ENCODE data around the gene SLC22A6. TPM values are rescaled to one million over a fixed set of nuclear protein-coding genes. Genes with fewer than 3 reads are reported as not detected.

SLC22A6 gene
- polyA plus RNA-seq, 1 donor (not counting 4 experiments of a cell fraction or from before 2014, with no cell fraction given), result not detected

DNA sequence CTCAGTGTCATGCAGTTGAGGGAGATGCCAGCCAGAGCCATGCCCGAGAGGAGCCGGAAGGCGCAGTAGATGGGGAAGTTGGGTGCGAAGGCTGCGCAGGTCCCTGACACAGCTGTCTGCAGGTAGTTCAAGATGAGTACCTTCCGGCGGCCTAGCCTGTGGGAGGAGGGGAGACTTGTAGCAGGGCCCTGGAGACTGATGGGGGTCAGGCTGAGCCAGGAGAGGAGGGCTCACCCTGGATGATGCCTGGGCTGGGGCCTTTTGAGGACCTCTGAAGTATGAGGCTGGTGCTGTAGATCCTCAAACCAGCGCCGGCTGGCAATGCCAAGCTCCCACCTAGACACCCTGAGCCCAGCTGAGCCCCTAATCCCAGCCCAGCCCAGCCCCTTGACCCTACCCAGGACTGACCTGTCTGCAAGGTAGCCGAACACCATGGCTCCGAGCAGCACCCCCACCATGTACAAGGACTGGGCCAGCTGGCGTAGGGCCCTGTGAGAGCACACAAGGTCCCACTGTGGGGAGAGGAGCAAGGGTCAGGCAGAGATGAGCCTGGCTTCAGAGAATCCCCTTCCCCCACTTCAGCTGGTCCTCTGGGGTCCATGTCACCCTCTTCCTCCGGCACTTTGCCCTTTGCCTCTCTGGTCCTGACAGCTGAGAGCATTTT, 1.1 kb downstream of the SLC22A6 start:
- DNase-seq (ENCODE audit: low read depth, low spot score) (no peak), FAIRE-seq (no peak)
- Histone ChIP-seq H3K4me3 (ENCODE audit: control insufficient read depth in 2 of 3, extremely low read depth in 1 of 3, insufficient read depth in 2 of 3, low read depth in 1 of 3, low read length in 3 of 3) (no peak overlapping the region), H3K9ac (ENCODE audit: control insufficient read depth, extremely low read depth, insufficient read depth, low read length) (no peak overlapping the region), H3K79me2 (ENCODE audit: control insufficient read depth, insufficient read depth, low read length) (no peaks in the 10 kb centered on the region), H3K9me1 (ENCODE audit: control insufficient read depth, extremely low read depth, insufficient read depth, low read length) (no peaks in the 10 kb centered on the region), H4K20me1 (ENCODE audit: control insufficient read depth, extremely low read depth, insufficient read depth, low read length) (no peaks in the 10 kb centered on the region), H3K4me2 (ENCODE audit: control insufficient read depth, extremely low read depth, insufficient read depth, low read depth, low read length) (no peak overlapping the region), H3K4me1 (ENCODE audit: control insufficient read depth, extremely low read depth, insufficient read depth, low read length) (no peaks in the 10 kb centered on the region), H3K27ac (ENCODE audit: control insufficient read depth, insufficient read depth, low read length) (no peak overlapping the region), H3K27me3 (ENCODE audit: control insufficient read depth, extremely low read depth, insufficient read depth, low read length) (no peaks in the 10 kb centered on the region), H3K9me3 (ENCODE audit: control insufficient read depth, low read depth, low read length) (no peaks in the 10 kb centered on the region), H2AFZ (ENCODE audit: control insufficient read depth, low read length) (no peak overlapping the region), H3K36me3 (ENCODE audit: control insufficient read depth in 2 of 2, extremely low read depth in 1 of 2, insufficient read depth in 2 of 2, low read length in 2 of 2) (no peaks in the 10 kb centered on the region)
- TF ChIP-seq EZH2 (IDR thresholded peaks at IDR 0.05; ENCODE audit: low read length), result no peak
- TF ChIP-seq, protein P1, sequence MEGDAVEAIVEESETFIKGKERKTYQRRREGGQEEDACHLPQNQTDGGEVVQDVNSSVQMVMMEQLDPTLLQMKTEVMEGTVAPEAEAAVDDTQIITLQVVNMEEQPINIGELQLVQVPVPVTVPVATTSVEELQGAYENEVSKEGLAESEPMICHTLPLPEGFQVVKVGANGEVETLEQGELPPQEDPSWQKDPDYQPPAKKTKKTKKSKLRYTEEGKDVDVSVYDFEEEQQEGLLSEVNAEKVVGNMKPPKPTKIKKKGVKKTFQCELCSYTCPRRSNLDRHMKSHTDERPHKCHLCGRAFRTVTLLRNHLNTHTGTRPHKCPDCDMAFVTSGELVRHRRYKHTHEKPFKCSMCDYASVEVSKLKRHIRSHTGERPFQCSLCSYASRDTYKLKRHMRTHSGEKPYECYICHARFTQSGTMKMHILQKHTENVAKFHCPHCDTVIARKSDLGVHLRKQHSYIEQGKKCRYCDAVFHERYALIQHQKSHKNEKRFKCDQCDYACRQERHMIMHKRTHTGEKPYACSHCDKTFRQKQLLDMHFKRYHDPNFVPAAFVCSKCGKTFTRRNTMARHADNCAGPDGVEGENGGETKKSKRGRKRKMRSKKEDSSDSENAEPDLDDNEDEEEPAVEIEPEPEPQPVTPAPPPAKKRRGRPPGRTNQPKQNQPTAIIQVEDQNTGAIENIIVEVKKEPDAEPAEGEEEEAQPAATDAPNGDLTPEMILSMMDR (optimal IDR thresholded peaks at IDR 0.05 in 1 of 3, IDR thresholded peaks at IDR 0.05 in 1 of 3, conservative IDR thresholded peaks at IDR 0.05 in 1 of 3; ENCODE audit: extremely low read depth in 1 of 3, insufficient read depth in 2 of 3, low read length in 3 of 3), result no peak
- dilution Hi-C loops (cut with MboI; ENCODE audit: extremely low pct_ligation_motif_present, low sequenced_read_pairs), result no loop called here

DNA sequence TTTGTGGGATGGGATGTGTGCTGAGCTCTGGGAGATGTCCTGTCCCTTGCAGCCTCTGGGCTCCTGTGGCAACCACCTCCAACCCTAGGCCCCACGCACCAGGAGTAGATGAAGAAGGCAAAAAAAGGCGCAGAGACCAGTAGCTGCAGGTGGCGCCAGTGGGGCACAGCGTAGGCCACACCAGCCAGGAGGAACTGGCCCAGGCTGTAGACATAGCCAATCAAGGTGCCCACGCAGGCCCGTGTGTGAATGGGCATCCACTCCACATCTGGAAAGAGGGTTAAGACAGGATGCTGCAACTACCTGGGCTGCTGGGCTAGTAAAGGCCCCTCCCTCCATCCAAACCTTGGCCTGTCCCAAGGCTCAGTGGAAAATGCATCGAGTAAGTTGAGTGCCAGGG, 3.0 kb downstream of the SLC22A6 start:
- Histone ChIP-seq H3K27me3 (ENCODE audit: control insufficient read depth, extremely low read depth, insufficient read depth, low read length) (no peaks in the 10 kb centered on the region), H3K36me3 (ENCODE audit: control insufficient read depth in 2 of 2, extremely low read depth in 1 of 2, insufficient read depth in 2 of 2, low read length in 2 of 2) (no peaks in the 10 kb centered on the region), H3K4me2 (ENCODE audit: control insufficient read depth, extremely low read depth, insufficient read depth, low read depth, low read length) (no peak overlapping the region), H4K20me1 (ENCODE audit: control insufficient read depth, extremely low read depth, insufficient read depth, low read length) (no peaks in the 10 kb centered on the region), H3K9me3 (ENCODE audit: control insufficient read depth, low read depth, low read length) (no peaks in the 10 kb centered on the region), H3K27ac (ENCODE audit: control insufficient read depth, insufficient read depth, low read length) (no peak overlapping the region), H2AFZ (ENCODE audit: control insufficient read depth, low read length) (no peak overlapping the region), H3K4me3 (ENCODE audit: control insufficient read depth in 2 of 3, extremely low read depth in 1 of 3, insufficient read depth in 2 of 3, low read depth in 1 of 3, low read length in 3 of 3) (no peak overlapping the region), H3K79me2 (ENCODE audit: control insufficient read depth, insufficient read depth, low read length) (no peaks in the 10 kb centered on the region), H3K4me1 (ENCODE audit: control insufficient read depth, extremely low read depth, insufficient read depth, low read length) (no peaks in the 10 kb centered on the region), H3K9ac (ENCODE audit: control insufficient read depth, extremely low read depth, insufficient read depth, low read length) (no peak overlapping the region), H3K9me1 (ENCODE audit: control insufficient read depth, extremely low read depth, insufficient read depth, low read length) (no peaks in the 10 kb centered on the region)
- dilution Hi-C loops (cut with MboI; ENCODE audit: extremely low pct_ligation_motif_present, low sequenced_read_pairs), result no loop called here
- TF ChIP-seq, protein P1 (optimal IDR thresholded peaks at IDR 0.05 in 1 of 3, IDR thresholded peaks at IDR 0.05 in 1 of 3, conservative IDR thresholded peaks at IDR 0.05 in 1 of 3; ENCODE audit: extremely low read depth in 1 of 3, insufficient read depth in 2 of 3, low read length in 3 of 3), result peak in 1 of 3 experiments; percentile 25
- TF ChIP-seq EZH2 (IDR thresholded peaks at IDR 0.05; ENCODE audit: low read length), result no peak
- FAIRE-seq, result no peak
- DNase-seq (ENCODE audit: low read depth, low spot score), result no peak

Data from keratinocyte (primary cell).